HG03571 (cell line): Measurements from ENCODE around the gene PROX2.
A peak's percentile ranks its signal among the peaks of the same experiment; 100 is the strongest.

Experiments used
- ATAC-seq: cut with Tn5 transposase; IDR thresholded peaks from one replicate; pipeline ENCODE4 v1.9.1; 2021; ENCODE audit not compliant: unreplicated experiment

PROX2 gene

GRCh38 chr14:74882103-74882920 is 6.4 kb upstream of the PROX2 start:
- ATAC-seq = peak; percentile 30

DNA sequence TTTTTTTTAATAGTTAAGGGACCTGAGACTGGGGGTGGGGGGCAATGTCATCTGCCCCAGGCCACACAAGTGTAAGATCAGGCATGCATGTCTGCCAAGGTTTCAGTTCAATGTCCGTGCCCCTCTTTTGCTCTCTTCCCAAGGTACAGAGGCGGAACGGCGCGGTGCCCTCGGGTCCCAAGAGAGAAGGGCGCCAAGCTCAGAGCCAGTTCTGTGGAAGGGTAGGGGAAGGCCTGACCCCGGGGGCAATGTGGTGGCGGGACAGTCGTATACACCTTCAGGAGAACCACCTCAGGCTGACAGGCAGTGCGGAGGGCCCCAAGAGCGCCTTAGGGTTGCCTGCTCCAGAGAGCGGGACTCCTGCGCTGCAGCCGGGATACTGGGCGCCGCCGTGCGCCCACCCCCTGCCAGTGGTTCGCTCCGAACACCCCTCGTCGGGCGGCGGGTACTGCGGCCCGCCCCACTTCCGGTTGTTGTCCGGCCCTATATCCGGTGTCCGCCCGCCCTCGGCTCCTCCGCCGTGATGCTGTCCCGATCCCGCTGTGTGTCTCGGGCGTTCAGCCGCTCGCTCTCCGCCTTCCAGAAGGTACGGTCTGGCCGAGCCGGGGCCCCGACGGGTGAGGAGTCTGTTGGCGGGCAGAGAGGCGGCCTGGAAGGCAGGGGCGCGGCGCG is 5.6 kb upstream of the PROX2 start, which contains the start of gene DLST:
Gene DLST, plus strand, starts transcription at position 486 of the 672 bp plus-strand sequence. Its CDS starts 38 bp downstream, at position 524.
- peak; percentile 81 for ATAC-seq

DNA sequence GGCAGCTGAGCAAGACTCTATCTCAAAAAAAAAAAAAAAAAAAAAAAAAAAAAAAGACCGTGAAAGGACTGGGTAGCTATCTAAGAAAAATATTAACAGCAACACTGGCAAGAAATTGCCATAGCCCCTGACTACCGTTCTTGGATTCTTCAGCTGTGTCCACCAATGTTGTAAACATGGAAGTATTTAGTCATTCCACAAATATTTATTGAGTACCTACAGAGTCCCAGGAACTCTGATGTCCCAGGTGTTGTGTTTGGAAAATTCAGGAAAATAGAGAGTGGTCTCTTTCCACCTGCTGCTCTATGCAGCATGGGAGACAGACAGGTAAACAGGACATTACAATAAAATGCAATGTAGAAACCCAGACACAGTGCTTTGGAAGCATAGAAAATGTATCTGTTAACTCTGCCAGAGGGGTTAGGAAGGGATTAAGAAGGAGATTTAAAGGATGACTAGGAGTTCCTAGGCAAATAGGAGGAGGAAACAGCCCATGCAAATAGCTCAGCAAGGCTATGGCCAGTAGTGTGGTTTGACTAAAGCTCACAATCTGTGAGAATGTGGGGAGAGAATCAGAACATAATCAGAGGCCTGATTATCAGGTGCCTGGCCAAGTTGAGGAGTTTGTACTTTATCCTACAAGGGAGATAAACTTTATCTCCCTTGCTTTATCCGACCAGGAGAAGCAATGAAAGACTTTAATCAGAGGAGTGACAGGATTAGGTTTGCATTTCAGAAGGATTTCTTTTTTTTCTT is 3.7 kb upstream of the PROX2 start:
- no peak for ATAC-seq

GRCh38 chr14:74875204-74875603 is 741 bp downstream of the PROX2 start:
- no peak for ATAC-seq

- ATAC-seq = no peak
Observed at GRCh38 chr14:74871819-74872218, 4.1 kb downstream of the PROX2 start.

GRCh38 chr14:74868739-74869138 is 7.2 kb downstream of the PROX2 start:
- no peak for ATAC-seq

DNA sequence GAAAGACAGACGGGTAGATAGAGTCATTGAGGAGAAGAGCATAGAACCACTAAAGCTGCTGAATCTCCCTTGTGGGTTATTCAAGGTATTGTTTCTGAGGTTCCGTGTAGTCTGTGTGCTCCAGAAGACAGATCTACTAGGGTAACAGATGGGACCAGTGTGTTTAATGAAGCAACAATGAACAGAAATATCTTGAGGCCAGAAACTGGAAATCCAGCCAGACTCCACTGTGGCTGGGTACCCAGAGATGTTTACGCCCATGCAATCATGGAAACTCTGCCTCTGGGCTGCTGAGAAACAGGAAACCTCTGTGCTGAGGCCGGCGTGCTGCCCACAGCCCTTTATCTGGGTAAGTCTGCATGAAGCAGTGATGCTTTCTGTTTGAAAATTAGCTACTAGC is 8.3 kb downstream of the PROX2 start:
- ATAC-seq = no peak

- ATAC-seq = no peak
Observed at GRCh38 chr14:74866708-74867389, 9.1 kb downstream of the PROX2 start.

DNA sequence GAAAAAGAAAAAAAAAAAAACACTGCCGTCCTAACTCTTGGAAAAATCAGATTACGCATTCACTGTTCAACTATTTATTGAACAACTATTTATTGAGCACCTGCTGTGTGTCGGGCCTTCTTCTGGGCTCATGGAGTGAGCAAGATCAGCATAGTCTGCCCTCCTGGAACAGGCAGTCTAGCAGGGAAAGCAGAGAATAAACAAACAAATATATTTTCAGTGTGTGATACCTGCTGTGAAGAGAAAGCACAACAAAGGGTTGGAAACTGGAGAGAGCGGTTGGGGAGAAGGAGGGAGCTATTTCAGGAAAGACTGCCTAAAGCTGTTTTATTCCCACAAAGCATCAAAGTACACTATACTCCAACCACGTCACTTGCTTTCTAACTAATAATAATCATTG is 10.8 kb downstream of the PROX2 start:
- ATAC-seq = no peak

GRCh38 chr14:74864198-74864597 is 11.7 kb downstream of the PROX2 start:
- no peak for ATAC-seq

DNA sequence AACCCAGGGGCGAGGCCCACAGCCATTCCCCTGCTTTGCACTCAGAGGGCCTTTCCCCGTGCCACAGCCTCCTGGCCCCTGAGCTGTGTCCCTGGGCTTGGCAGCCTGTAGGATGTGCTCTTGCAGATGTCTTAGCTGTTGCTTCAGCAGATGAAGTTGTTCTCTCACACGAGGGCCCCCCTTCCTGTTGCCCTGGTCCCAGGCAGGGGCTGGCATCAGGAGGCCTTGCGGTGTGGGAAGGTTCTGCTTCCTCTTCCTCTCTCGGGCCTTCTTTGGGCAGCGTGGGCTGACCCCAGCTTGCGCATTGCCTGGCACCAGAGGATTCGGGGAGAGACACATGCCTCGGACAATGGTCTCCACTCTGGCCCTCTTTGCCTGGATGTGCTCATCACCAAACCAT is 12.7 kb downstream of the PROX2 start:
- ATAC-seq = no peak

DNA sequence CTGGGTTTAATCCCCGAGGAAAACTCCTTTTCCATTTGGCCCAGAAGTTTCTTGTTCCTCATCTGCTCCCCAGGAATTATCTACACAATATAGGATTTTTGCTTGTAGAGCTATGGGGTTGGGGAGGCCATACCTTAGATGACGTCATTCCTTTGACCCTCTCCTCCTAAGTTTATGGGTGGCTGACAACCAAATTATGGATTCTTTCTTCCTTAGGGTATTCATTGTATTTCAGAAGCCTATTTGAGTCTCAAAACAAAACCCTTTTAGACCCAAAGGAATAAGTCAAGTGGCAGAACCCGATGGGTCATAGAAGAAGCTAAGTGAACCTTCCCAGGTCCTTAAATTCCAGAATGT is 14.2 kb downstream of the PROX2 start:
- no peak for ATAC-seq

DNA sequence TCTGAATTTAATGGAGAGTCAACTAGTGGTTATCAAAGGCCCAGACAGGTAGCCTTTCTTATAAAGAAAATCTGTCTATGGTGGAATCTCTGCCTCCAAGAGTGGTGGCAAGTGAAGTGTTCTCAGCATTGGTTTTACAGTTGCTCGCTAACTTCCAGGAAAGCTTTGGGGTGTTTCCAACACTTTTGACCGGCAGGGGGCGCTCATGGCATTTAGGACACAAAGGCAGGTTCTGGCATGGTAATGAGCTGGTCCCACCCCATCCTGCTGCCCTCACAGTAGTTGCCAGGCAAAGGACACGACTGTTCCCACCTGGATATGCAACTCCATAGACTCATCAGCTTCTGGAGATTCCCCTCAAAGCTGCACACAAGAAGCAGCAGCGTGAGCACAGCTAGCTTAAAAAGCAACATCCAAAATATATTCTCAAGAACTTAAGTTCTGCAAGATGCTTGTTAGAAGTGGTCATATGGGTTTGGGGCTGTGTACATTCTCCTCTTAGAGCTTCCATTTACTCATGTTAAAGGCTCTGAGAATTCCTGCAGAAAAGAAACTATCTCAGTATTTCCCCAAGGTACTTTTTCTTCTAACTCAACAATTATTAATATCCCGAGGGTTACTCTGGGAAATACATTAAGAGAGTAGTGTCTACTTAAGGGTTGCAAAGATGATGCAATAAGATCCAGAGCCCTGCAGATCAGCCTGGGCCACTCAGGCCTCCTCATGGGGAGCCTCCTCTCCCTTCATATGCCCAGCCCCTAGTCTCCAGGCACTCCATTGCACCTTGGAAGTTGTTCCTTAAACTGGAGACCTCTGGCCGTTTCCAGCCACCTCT is 14.8 kb downstream of the PROX2 start:
- ATAC-seq = no peak

DNA sequence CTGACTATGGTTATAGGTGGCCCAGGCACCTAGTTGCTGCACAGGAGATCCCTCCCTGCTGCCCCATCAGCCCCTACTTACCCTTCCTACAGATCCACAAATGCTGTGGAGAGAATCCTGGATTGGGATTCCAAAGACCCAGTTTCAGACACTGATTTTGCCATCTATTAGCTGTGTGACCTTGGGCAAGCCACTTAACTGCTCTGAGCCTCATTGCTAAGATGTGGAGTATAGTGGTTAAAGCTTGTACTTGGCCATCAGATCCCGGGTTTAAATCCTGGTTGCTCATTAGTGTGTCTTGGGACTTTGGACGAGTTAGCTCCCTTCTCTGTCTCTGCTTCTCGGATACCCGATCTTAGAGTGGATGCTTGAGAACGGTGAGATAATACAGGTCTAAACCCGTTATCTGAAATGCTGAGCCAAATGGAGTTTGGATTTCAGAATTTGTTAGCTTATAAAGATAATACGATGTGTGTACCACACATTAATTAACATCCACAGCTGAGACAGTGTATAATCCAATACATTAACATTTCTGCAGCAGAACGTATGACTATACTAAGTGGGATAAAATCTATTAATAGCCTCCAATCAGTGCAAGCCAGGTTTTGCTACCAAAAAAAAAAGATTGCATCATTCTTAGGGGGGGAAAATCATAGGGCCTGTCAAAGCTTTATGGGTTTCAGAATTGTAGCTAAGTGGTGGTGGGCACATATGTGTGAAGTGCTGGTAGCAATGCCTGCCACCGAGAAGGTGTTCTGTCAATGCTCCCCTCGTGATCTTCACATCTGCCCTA is 16.0 kb downstream of the PROX2 start:
- ATAC-seq = no peak

DNA sequence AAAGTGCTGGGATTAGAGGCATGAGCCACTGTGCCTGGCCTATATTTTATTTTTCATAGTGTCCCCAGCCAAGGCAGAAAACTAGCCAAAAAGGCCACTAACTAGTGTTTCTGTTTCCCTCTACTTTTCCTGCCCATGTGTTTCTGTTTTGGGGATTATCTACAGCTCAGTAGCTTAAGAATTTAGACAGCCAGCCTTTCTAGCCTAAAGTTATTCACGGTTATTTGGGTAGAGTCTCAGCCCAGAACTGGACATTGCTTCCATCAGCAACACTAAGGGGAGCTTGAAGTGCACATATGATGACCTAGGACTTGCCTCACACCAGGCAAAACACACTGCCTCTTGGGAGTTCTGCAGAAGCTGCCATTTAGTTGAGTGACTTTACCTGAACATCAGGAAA is 17.9 kb downstream of the PROX2 start:
- ATAC-seq = no peak

DNA sequence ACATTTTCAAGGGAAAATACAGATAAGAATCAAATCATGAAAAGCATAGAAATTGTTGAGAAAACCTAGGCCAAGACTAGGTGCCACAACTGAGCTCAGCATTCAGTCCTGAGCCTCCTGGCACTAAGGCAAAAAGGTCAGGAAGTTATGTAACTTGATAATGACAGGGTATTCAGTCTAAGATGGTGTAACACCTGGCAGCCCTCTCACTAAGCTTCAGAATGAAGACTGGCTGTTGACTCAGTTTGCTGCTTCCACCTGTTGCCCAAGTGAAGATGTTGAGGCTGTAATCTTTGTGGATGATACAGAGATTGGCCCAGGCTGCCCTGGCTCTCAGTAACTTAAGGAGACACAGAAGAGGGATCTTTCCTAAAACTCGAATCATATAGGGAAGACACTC is 19.6 kb downstream of the PROX2 start:
- ATAC-seq = no peak

DNA sequence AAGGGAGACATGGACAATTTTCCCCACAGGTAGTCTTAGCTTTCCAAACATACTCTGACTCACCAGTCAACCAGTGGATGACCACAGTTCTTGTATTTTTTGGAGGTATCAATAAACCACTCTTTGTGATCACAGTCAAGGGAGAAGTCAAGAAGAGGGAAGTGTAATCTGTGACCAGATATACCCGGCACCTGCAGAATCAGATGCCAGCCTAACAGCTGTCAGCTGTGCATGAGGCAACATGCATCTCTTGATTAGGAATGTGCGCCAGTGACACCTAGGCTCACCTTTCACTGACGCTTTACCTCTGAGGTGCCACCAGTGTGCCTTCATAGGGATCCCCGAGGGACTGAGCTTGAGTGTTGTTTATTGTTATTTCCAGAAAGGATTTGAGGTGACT is 20.0 kb downstream of the PROX2 start:
- no peak for ATAC-seq

GRCh38 chr14:74855021-74855420 is 20.9 kb downstream of the PROX2 start:
- no peak for ATAC-seq

DNA sequence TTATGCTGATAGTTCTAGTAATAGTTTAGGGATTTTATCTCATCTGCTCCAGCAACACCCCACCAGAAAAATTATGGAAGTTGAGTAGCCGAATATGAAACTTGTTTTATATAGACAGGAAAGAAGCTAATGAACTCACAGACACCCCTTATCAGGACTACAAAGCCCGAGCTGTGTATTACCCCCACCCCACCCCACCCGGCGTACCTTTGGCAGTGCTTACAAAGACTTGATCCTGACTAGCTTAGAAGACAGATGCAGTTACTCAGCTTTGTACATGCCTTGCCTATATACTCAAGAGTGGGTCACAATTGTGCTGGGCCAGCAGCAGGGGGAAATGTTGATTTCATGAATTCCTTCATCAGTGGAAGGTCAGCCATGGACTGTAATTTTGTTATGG is 22.4 kb downstream of the PROX2 start:
- no peak for ATAC-seq
